Loucy (cell line): ENCODE measurements around the gene BET1.

ENCODE experiments used
- EZH2phosphoT487 ChIP-seq: fragments of 200-600 bp; IDR thresholded peaks from 2 replicates; pipeline ENCODE4 v1.6.1; 2018; ENCODE audit warnings: antibody characterized with exemption, mild to moderate bottlenecking, moderate library complexity, borderline replicate concordance
- TF ChIP-seq, protein P1 (sequence below): fragments of 200-600 bp; sonication (generic); conservative IDR thresholded peaks from 2 replicates; pipeline ENCODE4 v1.5.1; 2014; ENCODE audit warnings: mild to moderate bottlenecking, antibody characterized with exemption, low read length

DNA sequence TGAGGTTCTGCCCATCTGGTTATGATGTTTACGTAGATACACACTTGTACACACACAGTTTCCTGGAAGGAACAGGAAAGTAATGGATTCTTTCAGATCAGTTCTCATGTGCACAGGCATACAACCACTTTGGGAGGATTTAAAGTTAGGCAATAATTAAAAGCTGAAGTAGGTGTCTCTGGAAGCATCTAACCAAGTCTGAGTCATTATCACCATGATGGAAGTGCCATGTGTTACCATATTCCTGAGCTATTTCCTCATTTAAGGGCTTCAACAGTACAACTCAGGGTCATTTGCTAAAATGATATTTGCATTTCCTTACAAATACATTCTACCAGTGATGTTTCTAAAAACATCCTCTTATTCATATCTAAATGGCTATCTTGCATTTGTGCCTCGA, 41.4 kb upstream of the BET1 start:
- TF ChIP-seq, protein P1, sequence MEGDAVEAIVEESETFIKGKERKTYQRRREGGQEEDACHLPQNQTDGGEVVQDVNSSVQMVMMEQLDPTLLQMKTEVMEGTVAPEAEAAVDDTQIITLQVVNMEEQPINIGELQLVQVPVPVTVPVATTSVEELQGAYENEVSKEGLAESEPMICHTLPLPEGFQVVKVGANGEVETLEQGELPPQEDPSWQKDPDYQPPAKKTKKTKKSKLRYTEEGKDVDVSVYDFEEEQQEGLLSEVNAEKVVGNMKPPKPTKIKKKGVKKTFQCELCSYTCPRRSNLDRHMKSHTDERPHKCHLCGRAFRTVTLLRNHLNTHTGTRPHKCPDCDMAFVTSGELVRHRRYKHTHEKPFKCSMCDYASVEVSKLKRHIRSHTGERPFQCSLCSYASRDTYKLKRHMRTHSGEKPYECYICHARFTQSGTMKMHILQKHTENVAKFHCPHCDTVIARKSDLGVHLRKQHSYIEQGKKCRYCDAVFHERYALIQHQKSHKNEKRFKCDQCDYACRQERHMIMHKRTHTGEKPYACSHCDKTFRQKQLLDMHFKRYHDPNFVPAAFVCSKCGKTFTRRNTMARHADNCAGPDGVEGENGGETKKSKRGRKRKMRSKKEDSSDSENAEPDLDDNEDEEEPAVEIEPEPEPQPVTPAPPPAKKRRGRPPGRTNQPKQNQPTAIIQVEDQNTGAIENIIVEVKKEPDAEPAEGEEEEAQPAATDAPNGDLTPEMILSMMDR, result no peak
- no peak for TF ChIP-seq EZH2phosphoT487
